ENCODE measurements around the gene MMP25. TPM values are rescaled to one million over a fixed set of nuclear protein-coding genes. Genes with fewer than 3 reads are reported as not detected.
"Not testable (repeated sequence)": the region's sequence is repeated elsewhere in the genome, so short reads cannot be mapped to it uniquely, and the experiment has no call there.

MMP25 gene
- total RNA-seq, 1 experiment from 2014 or later = 0.67 TPM

- H3K4me3 ChIP-seq (ENCODE audit: low read depth in 2 of 2, low read length in 2 of 2); in situ Hi-C loops (cut with HindIII; ENCODE audit: low pct_unique_long_range_greater_than_20kb, low sequenced_read_pairs); H3K4me1 ChIP-seq (ENCODE audit: control insufficient read depth, insufficient read depth, low read length); H3K36me3 ChIP-seq (ENCODE audit: control insufficient read depth, insufficient read depth, low read length); BruUV-seq (replicated peaks); POLR2A ChIA-PET; CTCF ChIA-PET; H3K9me3 ChIP-seq (ENCODE audit: control insufficient read depth, insufficient read depth, low read depth, low read length); DNase-seq (ENCODE audit: low read depth, low spot score); H3K27me3 ChIP-seq (ENCODE audit: control insufficient read depth, insufficient read depth, low read length); H3K27ac ChIP-seq (ENCODE audit: low read length); ATAC-seq: not testable (repeated sequence)
- intact Hi-C loops (cut with micrococcal nuclease; ENCODE audit: unreplicated experiment) = loop anchor here (10.0 kb wide), 1 partner anchor 71 kb away; no protein-coding TSS in a partner anchor
These were observed 7.0 kb downstream of the MMP25 start for GRCh38 chr16:3053330-3053710.

- H3K36me3 ChIP-seq (ENCODE audit: control insufficient read depth, insufficient read depth, low read length) = no peaks in the 10 kb centered on the region
- H3K9me3 ChIP-seq (ENCODE audit: control insufficient read depth, insufficient read depth, low read depth, low read length) = no peaks in the 10 kb centered on the region
- intact Hi-C loops (cut with micrococcal nuclease; ENCODE audit: unreplicated experiment) (loop anchor here (10.0 kb wide), 1 partner anchor 70 kb away; no protein-coding TSS in a partner anchor), in situ Hi-C loops (cut with HindIII; ENCODE audit: low pct_unique_long_range_greater_than_20kb, low sequenced_read_pairs) (no loop called here)
- H3K27me3 ChIP-seq (ENCODE audit: control insufficient read depth, insufficient read depth, low read length) = no peaks in the 10 kb centered on the region
- no peak overlapping the region for H3K27ac ChIP-seq (ENCODE audit: low read length)
- ChIA-PET POLR2A (no interaction called here), CTCF (interaction anchor here (1.1 kb wide), 1 partner anchor 23 kb away, joined by 3 read pairs; no protein-coding TSS in a partner anchor)
- TF ChIP-seq, protein P1, sequence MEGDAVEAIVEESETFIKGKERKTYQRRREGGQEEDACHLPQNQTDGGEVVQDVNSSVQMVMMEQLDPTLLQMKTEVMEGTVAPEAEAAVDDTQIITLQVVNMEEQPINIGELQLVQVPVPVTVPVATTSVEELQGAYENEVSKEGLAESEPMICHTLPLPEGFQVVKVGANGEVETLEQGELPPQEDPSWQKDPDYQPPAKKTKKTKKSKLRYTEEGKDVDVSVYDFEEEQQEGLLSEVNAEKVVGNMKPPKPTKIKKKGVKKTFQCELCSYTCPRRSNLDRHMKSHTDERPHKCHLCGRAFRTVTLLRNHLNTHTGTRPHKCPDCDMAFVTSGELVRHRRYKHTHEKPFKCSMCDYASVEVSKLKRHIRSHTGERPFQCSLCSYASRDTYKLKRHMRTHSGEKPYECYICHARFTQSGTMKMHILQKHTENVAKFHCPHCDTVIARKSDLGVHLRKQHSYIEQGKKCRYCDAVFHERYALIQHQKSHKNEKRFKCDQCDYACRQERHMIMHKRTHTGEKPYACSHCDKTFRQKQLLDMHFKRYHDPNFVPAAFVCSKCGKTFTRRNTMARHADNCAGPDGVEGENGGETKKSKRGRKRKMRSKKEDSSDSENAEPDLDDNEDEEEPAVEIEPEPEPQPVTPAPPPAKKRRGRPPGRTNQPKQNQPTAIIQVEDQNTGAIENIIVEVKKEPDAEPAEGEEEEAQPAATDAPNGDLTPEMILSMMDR (IDR thresholded peaks at IDR 0.05) = no peak
- no peak for TF ChIP-seq TCF7L2 (IDR thresholded peaks at IDR 0.05; ENCODE audit: low read depth, low read length)
- TF ChIP-seq SIN3A (IDR thresholded peaks at IDR 0.05; ENCODE audit: borderline replicate concordance, insufficient read depth, low read depth, low read length) = no peak
- no peak for TF ChIP-seq POLR2AphosphoS5 (IDR thresholded peaks at IDR 0.05; ENCODE audit: low read depth, low read length)
- TF ChIP-seq REST (IDR thresholded peaks at IDR 0.05; ENCODE audit: insufficient read depth in 1 of 2, low read depth in 2 of 2, low read length in 1 of 2) = no peak
- no peak for ATAC-seq
- no TSS peak for BruUV-seq (replicated peaks)
- H3K4me1 ChIP-seq (ENCODE audit: control insufficient read depth, insufficient read depth, low read length) = peaks cover 2% of the 10 kb centered on the region; the same call in 1 of the 2 replicates
- no peak overlapping the region for H3K4me3 ChIP-seq (ENCODE audit: low read depth in 2 of 2, low read length in 2 of 2)
- no peak for DNase-seq (ENCODE audit: low read depth, low spot score)
These were observed 8.8 kb downstream of the MMP25 start for GRCh38 chr16:3054965-3055733.

DNA sequence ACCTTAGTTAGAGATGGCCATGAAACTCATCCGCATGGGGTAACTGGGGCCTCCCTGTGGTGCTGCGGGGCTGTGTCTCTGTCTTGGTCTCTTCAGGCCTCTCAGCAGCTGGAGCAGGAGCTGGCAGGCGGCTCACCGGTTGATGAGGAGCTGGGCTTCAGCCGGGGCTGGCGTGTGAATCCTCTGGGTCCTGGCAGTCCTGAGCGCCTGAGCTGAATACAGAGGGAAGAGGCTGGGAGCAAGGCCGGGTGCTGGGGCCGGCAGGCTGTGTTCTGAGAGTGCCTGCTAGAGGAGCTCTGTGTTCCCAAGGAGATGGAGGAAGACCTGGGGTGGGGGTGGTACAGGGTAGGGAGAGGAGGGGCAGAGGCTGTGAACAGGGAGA lies 9.4 kb downstream of the MMP25 start:
- H3K27me3 ChIP-seq (ENCODE audit: control insufficient read depth, insufficient read depth, low read length); H3K4me3 ChIP-seq (ENCODE audit: low read depth in 2 of 2, low read length in 2 of 2); BruUV-seq (replicated peaks); in situ Hi-C loops (cut with HindIII; ENCODE audit: low pct_unique_long_range_greater_than_20kb, low sequenced_read_pairs); DNase-seq (ENCODE audit: low read depth, low spot score); H3K27ac ChIP-seq (ENCODE audit: low read length); H3K4me1 ChIP-seq (ENCODE audit: control insufficient read depth, insufficient read depth, low read length); H3K9me3 ChIP-seq (ENCODE audit: control insufficient read depth, insufficient read depth, low read depth, low read length); H3K36me3 ChIP-seq (ENCODE audit: control insufficient read depth, insufficient read depth, low read length); POLR2A ChIA-PET; ATAC-seq: not testable (repeated sequence)
- CTCF ChIA-PET = interaction anchor here (1.1 kb wide), 1 partner anchor 24 kb away, joined by 3 read pairs; no protein-coding TSS in a partner anchor
- intact Hi-C loops (cut with micrococcal nuclease; ENCODE audit: unreplicated experiment) = loop anchor here (10.0 kb wide), 1 partner anchor 69 kb away; no protein-coding TSS in a partner anchor

Data from Panc1 (cell line).